Gastrocnemius medialis (tissue), 4 donors: Measurements from ENCODE around the gene CNR2. TPM values are rescaled to one million over a fixed set of nuclear protein-coding genes. Genes with fewer than 3 reads are reported as not detected.
A peak's percentile ranks its signal among the peaks of the same experiment; 100 is the strongest.
"Not testable (repeated sequence)": the region's sequence is repeated elsewhere in the genome, so short reads cannot be mapped to it uniquely, and the experiment has no call there.

Experiments
- ATAC-seq, 2 donors: fragments of 150-250 bp; one replicate each; pipeline ENCODE4 v1.9.1; 2016
- DNase-seq, 2 donors: peaks; one replicate each; pipeline ENCODE4 v3.0.0-alpha.2; 2019
- H3K27ac ChIP-seq, 4 donors: fragments of 200-600 bp; sonication (generic); 1 replicate in 1 of 4; 2 replicates in 3 of 4; pipeline ENCODE4 v1.5.1; 2016 to 2018; ENCODE audit warnings: mild to moderate bottlenecking in 2 of 4, moderate library complexity in 1 of 4
- H3K27me3 ChIP-seq, 3 donors: fragments of 200-600 bp; sonication (generic) in 2 of 3; 1 replicate in 1 of 3; 2 replicates in 2 of 3; pipeline versions ENCODE4 v1.5.1 to v1.6.0; 2016 to 2019; ENCODE audit warnings: mild to moderate bottlenecking in 1 of 3, moderate library complexity in 1 of 3
- H3K36me3 ChIP-seq, 2 donors: fragments of 200-600 bp; sonication (generic) in 1 of 2; one replicate each; pipeline ENCODE4 v1.5.1; 2017 to 2018
- H3K4me1 ChIP-seq, 2 donors: fragments of 200-600 bp; sonication (generic) in 1 of 2; one replicate each; pipeline ENCODE4 v1.5.1; 2016 to 2017; ENCODE audit warnings: mild to moderate bottlenecking in 2 of 2
- H3K4me3 ChIP-seq, 4 donors: fragments of 200-600 bp; sonication (generic) in 3 of 4; 1 replicate in 1 of 4; 2 replicates in 3 of 4; pipeline ENCODE4 v1.5.1; 2016 to 2019; ENCODE audit warnings: mild to moderate bottlenecking in 2 of 4
- H3K9me3 ChIP-seq, 3 donors: fragments of 200-600 bp; sonication (generic) in 2 of 3; 1 replicate in 1 of 3; 2 replicates in 2 of 3; pipeline ENCODE4 v1.5.1; 2016 to 2019
- POLR2A ChIP-seq, 2 donors: fragments of 450-650 bp; IDR thresholded peaks; one replicate each; pipeline ENCODE4 v1.6.1; 2017; ENCODE audit warnings: antibody characterized with exemption in 2 of 2, mild to moderate bottlenecking in 2 of 2, moderate library complexity in 2 of 2
- in situ Hi-C, 4 donors: fragments of 200-750 bp; cut with MboI; loops; one replicate each; pipeline versions ENCODE4 v1.15.0 to v1.8.0; 2017; ENCODE audit warnings: low sequenced_read_pairs in 4 of 4
- intact Hi-C: fragments of 100-400 bp; cut with DNase I; formaldehyde crosslinking; loops from one replicate; pipeline ENCODE4 v1.15.1; 2023; ENCODE audit warnings: low total_unique reads
- total RNA-seq, 4 donors: library from RNA; depleted of rRNA; stranded (reverse); fragments of >200 nt; gene quantifications; one replicate each; pipeline versions ENCODE4 v1.1.0 to v1.2.3, GENCODE V29; 2016
- TF ChIP-seq, protein P1 (sequence below), 5 experiments: fragments of 450-650 bp in 3 of 5; fragments of 200-600 bp in 2 of 5; sonication (generic) in 2 of 5; IDR thresholded peaks in 4 of 5; conservative IDR thresholded peaks in 1 of 5; 1 replicate in 4 of 5; 2 replicates in 1 of 5; pipeline ENCODE4 v1.5.1; 2016 to 2019; ENCODE audit warnings: antibody characterized with exemption in 5 of 5, mild to moderate bottlenecking in 3 of 5, moderate library complexity in 3 of 5

Gene CNR2
- total RNA-seq, 4 donors from 2014 or later = not detected

DNA sequence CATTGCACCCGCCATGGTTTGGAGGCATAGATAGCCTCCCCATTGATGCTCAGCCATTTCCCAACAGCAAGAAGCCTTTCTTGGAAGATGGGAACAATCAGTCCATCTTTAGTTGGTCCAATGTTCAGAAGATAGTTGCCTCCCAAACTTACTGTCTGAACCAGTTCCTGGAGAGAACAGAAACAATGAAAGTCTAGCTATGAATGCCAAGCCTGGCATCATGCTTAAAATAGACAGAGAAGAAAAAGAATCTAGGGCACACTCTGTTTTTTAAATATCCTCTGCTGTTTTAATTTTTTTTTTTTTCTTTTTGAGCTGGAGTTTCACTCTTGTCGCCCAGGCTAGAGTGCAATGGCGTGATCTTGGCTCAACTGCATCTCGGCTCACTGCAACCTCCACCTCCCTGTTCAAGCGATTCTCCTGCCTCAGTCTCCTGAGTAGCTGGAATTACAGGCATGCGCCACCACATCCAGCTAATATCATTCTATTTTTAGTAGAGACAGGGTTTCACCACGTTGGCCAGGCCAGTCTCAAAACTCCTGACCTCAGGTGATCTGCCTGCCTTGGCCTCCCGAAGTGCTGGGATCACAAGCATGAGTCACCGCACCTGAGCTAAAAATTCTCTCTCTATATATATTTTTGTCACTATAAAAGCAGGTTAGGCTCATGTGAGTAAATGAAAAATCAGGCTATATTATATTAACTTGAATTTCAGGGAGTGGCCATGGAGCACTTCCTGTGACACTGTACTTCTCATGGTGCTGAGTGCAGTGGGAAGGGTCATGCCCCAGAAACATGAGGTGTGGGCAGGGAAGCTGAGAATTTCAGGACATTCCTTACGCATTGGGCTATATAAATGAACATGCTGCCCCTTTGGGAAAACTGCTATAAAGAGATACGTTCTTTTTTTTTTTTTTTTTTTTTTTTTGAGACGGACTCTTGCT lies 64.2 kb downstream of the CNR2 start:
- intact Hi-C loops = no loop called here
- TF ChIP-seq POLR2A (IDR thresholded peaks at IDR 0.05) = peak in 1 of 2 donors; percentile 48
- TF ChIP-seq, protein P1, sequence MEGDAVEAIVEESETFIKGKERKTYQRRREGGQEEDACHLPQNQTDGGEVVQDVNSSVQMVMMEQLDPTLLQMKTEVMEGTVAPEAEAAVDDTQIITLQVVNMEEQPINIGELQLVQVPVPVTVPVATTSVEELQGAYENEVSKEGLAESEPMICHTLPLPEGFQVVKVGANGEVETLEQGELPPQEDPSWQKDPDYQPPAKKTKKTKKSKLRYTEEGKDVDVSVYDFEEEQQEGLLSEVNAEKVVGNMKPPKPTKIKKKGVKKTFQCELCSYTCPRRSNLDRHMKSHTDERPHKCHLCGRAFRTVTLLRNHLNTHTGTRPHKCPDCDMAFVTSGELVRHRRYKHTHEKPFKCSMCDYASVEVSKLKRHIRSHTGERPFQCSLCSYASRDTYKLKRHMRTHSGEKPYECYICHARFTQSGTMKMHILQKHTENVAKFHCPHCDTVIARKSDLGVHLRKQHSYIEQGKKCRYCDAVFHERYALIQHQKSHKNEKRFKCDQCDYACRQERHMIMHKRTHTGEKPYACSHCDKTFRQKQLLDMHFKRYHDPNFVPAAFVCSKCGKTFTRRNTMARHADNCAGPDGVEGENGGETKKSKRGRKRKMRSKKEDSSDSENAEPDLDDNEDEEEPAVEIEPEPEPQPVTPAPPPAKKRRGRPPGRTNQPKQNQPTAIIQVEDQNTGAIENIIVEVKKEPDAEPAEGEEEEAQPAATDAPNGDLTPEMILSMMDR (IDR thresholded peaks at IDR 0.05 in 4 of 5, conservative IDR thresholded peaks at IDR 0.05 in 1 of 5) = no peak
- Histone ChIP-seq H3K4me3 (peak overlapping the region in 1 of 4 donors; percentile 6), H3K27ac (peak overlapping the region; percentile 83 to 95 (median 86)), H3K9me3 (no peaks in the 10 kb centered on the region), H3K27me3 (no peaks in the 10 kb centered on the region), H3K4me1 (peaks cover 14 to 20% of the 10 kb centered on the region in 2 donors), H3K36me3 (peaks cover 0 to 12% of the 10 kb centered on the region in 2 donors)
- ATAC-seq (peak; percentile 90 to 91), DNase-seq (peak; percentile 69 to 83)
- in situ Hi-C loops = no loop called here

DNA sequence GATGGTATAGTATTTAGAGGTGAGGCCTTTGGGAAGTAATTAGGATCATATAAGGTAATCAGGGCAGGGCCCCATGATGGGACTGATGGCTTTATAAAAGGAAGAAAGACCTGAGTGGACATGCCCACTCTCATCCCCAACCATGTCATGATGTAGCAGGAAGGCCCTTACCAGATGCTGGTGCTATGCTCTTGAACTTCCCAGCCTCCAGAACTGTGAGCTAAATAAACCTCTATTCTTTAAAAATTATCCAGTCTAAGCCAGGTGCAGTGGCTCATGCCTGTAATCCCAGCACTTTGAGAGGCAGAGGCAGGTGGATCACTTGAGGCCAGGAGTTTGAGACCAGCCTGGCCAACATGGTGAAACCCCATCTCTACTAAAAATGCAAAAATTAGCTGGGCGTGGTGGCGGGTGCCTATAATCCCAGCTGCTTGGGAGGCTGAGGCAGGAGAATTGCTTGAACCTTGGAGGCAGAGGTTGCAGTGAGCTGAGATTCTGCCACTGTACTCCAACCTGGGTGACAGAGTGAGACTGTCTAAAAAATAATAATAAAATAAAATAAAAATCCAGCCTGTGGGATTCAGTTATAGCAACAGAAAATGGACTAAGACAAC lies 65.6 kb downstream of the CNR2 start:
- DNase-seq, ATAC-seq, H3K9me3 ChIP-seq, H3K4me3 ChIP-seq, H3K27me3 ChIP-seq, in situ Hi-C loops, intact Hi-C loops: not testable (repeated sequence)
- Histone ChIP-seq H3K27ac (peak overlapping the region in 3 of 4 donors; percentile 83 to 95 (median 84)), H3K4me1 (peaks cover 14 to 20% of the 10 kb centered on the region in 2 donors), H3K36me3 (peaks cover 0 to 12% of the 10 kb centered on the region in 2 donors)

DNA sequence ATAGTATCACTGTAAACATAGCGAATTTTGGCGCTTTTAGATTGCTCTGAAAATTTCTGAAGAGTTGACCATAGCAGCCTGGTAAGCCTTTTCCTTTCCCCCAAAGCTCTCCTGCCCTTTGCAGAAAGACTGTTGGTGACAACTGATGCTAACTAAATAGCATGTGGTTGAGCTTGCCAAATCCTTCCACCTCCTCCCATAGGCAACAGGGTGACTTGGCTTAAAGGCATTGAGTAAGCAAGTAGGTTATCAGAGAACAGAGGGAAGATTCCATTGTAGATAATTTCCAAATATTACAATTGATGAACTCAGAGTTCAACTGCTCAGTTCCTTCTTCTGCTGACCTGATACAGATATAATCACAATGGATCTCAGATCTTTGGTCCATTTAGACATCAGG lies 68.0 kb downstream of the CNR2 start:
- DNase-seq = no peak
- Histone ChIP-seq H3K36me3 (peaks cover 0 to 12% of the 10 kb centered on the region in 2 donors), H3K4me3 (no peak overlapping the region), H3K4me1 (peaks cover 14 to 20% of the 10 kb centered on the region in 2 donors), H3K27me3 (no peaks in the 10 kb centered on the region), H3K9me3 (no peaks in the 10 kb centered on the region), H3K27ac (peak overlapping the region; percentile 4 to 57 (median 22))
- no peak for ATAC-seq
- intact Hi-C loops (no loop called here), in situ Hi-C loops (no loop called here)
- TF ChIP-seq, protein P1 (IDR thresholded peaks at IDR 0.05 in 4 of 5, conservative IDR thresholded peaks at IDR 0.05 in 1 of 5) = no peak
- peak in 1 of 2 donors; percentile 15 for TF ChIP-seq POLR2A (IDR thresholded peaks at IDR 0.05)

DNA sequence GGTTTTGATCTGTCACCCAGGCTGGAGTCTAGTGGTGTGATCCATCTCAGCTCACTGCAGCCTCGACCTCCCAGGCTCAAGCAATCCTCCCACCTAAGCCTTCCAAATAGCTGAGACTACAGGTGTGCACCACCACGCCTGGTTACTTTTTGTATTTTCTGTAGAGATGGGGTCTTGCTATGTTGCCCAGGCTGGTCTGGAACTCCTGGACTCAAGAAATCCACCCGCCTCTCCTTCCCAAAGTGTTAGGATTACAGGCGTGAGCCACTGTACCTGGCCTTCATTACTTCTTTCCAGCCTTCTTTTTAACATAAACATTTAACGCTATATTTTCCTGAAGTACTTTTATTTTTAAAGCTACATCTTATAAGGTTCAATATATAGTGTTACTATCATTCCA lies 69.5 kb downstream of the CNR2 start:
- intact Hi-C loops (no loop called here), in situ Hi-C loops (no loop called here)
- TF ChIP-seq, protein P1 (IDR thresholded peaks at IDR 0.05 in 4 of 5, conservative IDR thresholded peaks at IDR 0.05 in 1 of 5) = no peak
- TF ChIP-seq POLR2A (IDR thresholded peaks at IDR 0.05) = no peak
- H3K9me3 ChIP-seq = no peaks in the 10 kb centered on the region
- peaks cover 0 to 12% of the 10 kb centered on the region in 2 donors for H3K36me3 ChIP-seq
- no peak overlapping the region for H3K27ac ChIP-seq
- H3K27me3 ChIP-seq = no peaks in the 10 kb centered on the region
- DNase-seq (no peak), ATAC-seq (no peak)
- H3K4me3 ChIP-seq = no peak overlapping the region
- peaks cover 8 to 12% of the 10 kb centered on the region in 2 donors for H3K4me1 ChIP-seq

DNA sequence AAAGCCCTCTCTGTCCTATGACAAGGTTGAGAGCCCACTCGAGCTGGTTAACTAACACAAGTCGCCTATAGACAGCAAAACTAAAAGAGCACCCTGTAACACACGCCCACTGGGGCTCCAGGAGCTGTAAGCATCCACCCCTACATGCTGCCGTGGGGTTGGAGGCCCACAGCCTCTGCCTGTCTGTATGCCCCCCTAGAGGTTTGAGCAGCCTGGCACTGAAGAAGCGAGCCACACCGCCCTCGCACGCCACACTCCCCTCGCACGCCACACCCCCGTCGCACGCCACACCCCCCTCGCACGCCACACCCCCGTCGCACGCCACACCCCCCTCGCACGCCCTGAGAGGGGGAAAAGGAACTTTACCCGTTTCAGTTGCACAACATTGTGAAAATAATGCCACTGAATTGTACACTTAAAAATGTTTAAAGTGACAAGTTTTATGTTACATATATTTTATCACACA lies 74.7 kb downstream of the CNR2 start:
- TF ChIP-seq, protein P1 (IDR thresholded peaks at IDR 0.05 in 4 of 5, conservative IDR thresholded peaks at IDR 0.05 in 1 of 5) = no peak
- TF ChIP-seq POLR2A (IDR thresholded peaks at IDR 0.05) = no peak
- Histone ChIP-seq H3K27ac (peak overlapping the region in 1 of 4 donors; percentile 44), H3K4me3 (peak overlapping the region; percentile 15 to 48 (median 33)), H3K9me3 (no peaks in the 10 kb centered on the region), H3K27me3 (no peaks in the 10 kb centered on the region), H3K36me3 (no peaks in the 10 kb centered on the region), H3K4me1 (peaks cover 3 to 6% of the 10 kb centered on the region in 2 donors)
- ATAC-seq = peak; percentile 74 to 85
- in situ Hi-C loops (no loop called here), intact Hi-C loops (no loop called here)
- peak; percentile 40 to 43 for DNase-seq
